AG09319 (cell line): Measurements from ENCODE around the gene TEN1.

ENCODE experiments used
- DNase-seq: peaks from one replicate; pipeline ENCODE4 v3.0.0-alpha.2; 2010; ENCODE audit warnings: low read depth; ENCODE audit errors: extremely low read depth
- TF ChIP-seq, protein P1 (sequence below): IDR thresholded peaks from 2 replicates; pipeline ENCODE4 v1.5.1; 2011; ENCODE audit warnings: low read depth, mild to moderate bottlenecking, inconsistent platforms, low read length, moderate library complexity

TEN1 gene

GRCh38 chr17:76032073-76032779, 53.2 kb downstream of the TEN1 start:
- TF ChIP-seq, protein P1, sequence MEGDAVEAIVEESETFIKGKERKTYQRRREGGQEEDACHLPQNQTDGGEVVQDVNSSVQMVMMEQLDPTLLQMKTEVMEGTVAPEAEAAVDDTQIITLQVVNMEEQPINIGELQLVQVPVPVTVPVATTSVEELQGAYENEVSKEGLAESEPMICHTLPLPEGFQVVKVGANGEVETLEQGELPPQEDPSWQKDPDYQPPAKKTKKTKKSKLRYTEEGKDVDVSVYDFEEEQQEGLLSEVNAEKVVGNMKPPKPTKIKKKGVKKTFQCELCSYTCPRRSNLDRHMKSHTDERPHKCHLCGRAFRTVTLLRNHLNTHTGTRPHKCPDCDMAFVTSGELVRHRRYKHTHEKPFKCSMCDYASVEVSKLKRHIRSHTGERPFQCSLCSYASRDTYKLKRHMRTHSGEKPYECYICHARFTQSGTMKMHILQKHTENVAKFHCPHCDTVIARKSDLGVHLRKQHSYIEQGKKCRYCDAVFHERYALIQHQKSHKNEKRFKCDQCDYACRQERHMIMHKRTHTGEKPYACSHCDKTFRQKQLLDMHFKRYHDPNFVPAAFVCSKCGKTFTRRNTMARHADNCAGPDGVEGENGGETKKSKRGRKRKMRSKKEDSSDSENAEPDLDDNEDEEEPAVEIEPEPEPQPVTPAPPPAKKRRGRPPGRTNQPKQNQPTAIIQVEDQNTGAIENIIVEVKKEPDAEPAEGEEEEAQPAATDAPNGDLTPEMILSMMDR: no peak; the same call in 1 of the 2 replicates
- no peak for DNase-seq

GRCh38 chr17:76032780-76033108, 53.7 kb downstream of the TEN1 start:
- DNase-seq: no peak
- TF ChIP-seq, protein P1: no peak

DNA sequence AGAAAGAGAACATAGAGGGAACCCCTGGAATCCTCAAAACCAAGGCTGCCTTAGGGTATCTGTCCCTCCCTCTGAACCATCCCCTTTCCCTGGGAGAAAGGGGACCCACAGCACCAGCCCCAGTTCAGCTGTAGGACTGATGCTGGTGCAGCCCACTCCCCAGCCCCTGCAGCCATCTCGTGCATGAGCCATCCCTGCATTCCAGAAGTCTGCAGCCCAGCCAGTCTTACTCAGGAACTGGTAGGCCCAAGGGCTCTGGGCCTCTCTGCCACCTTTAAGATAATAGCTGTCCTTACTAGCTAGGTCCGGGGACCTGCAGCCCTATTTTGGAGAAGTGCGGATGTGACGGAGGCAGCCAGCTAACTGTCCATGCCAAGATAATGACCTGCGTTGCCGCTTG, 54.1 kb downstream of the TEN1 start:
- TF ChIP-seq, protein P1: no peak
- no peak for DNase-seq

DNA sequence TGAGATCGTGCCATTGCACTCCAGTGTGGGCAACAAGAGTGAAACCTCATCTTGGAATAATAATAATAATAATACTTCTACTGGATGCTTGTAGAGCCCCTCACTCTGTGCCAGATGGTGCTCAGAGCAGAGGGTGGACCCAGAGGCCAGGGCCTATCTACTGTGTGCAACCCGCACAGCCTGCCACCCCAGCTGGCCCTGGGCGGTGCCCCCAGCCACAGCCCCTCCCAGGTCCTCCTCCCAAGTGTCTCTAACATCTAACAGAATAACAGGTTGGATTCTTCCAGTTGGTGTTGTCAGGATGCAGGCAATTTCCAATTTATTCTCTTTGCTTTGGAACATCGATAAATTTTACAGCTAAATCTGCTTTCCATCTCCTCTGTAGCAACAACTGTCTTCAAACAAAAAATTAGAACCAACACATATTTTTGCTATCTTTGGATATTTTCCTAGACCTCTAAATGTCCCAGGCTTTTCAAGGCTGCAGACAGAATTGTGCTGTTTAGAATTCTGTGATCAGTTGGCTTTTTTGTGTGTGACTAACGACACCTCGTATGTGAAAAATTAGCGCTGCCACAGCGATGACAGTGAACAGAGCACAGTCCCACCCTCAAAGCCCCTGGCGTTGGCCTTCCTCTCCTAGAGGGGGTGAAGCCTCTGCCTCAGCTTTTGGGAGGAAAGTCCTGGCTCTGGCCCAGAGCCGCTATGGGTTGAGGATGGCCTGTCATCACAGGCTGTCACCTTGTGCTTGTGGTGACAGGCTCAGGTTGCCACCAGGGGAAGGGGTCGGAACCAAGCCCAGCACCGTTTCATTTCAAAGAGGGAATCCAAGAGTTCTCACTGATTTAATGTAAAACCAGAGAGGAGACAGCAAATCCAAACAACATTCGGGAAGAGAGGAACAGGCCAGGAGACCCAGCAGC, 55.6 kb downstream of the TEN1 start:
- TF ChIP-seq, protein P1: no peak
- no peak for DNase-seq

- TF ChIP-seq, protein P1: no peak
- DNase-seq: no peak
These were observed 57.6 kb downstream of the TEN1 start for GRCh38 chr17:76036497-76037261.

- DNase-seq: no peak
- TF ChIP-seq, protein P1: no peak
These were observed 59.0 kb downstream of the TEN1 start for GRCh38 chr17:76038050-76038449.

GRCh38 chr17:76039121-76039520, 60.1 kb downstream of the TEN1 start:
- TF ChIP-seq, protein P1: no peak
- no peak for DNase-seq
